Endothelial cell of umbilical vein (primary cell): ENCODE results near the gene KLK2. TPM values are rescaled to one million over a fixed set of nuclear protein-coding genes. Genes with fewer than 3 reads are reported as not detected.

Experiments used
- BruUV-seq: library from RNA; stranded (reverse); fragments of 400-500 nt; replicated peaks from 2 replicates; lab custom pipeline; 2021; lab: Mats Ljungman, UMichigan
- CTCF ChIA-PET: fragments of 300-600, 350-600 bp; sonication (Branson Sonifier 250); formaldehyde crosslinking; loops from one replicate; lab custom pipeline; 2021; ENCODE audit warnings: antibody characterized with exemption, inconsistent platforms; lab: Charles Lee
- POLR2A ChIA-PET: fragments of 300-600, 350-600 bp; sonication (Branson Sonifier 250); formaldehyde crosslinking; loops from one replicate; lab custom pipeline; 2021; ENCODE audit warnings: antibody characterized with exemption, inconsistent platforms; lab: Charles Lee
- DNase-seq: peaks from one replicate; pipeline ENCODE4 v3.0.0-alpha.2; 2011; ENCODE audit warnings: low read depth, low spot score
- FAIRE-seq: peaks from 2 replicates; lab custom pipeline; 2011; peaks lifted over from hg19 to GRCh38; lab: Jason Lieb, UNC
- H2AFZ ChIP-seq: 2 replicates; pipeline ENCODE4 v1.6.0; 2012; ENCODE audit warnings: low read depth, low read length, control low read depth, inconsistent platforms
- H3K27ac ChIP-seq: 2 replicates; pipeline ENCODE4 v1.5.1; 2011; ENCODE audit warnings: low read depth, mild to moderate bottlenecking, control low read depth, low read length, moderate library complexity; ENCODE audit not compliant: insufficient read depth
- H3K27me3 ChIP-seq, 2 experiments: 2 replicates each; pipeline versions ENCODE4 v1.6.0 to v1.6.1; 2011; ENCODE audit warnings: low read length in 2 of 2, mixed read lengths in 1 of 2; ENCODE audit not compliant: control insufficient read depth in 2 of 2, insufficient read depth in 2 of 2
- H3K36me3 ChIP-seq, 2 experiments: 2 replicates in 1 of 2; 3 replicates in 1 of 2; pipeline ENCODE4 v1.5.1; 2011; ENCODE audit warnings: low read length in 2 of 2, mild to moderate bottlenecking in 1 of 2, moderate library complexity in 1 of 2; ENCODE audit not compliant: control insufficient read depth in 2 of 2, insufficient read depth in 2 of 2; ENCODE audit errors: extremely low read depth in 1 of 2
- H3K4me1 ChIP-seq: 3 replicates; pipeline ENCODE4 v1.5.1; 2011; ENCODE audit warnings: mild to moderate bottlenecking, low read length; ENCODE audit not compliant: control insufficient read depth, insufficient read depth; ENCODE audit errors: extremely low read depth
- H3K4me2 ChIP-seq: 2 replicates; pipeline ENCODE4 v1.6.1; 2011; ENCODE audit warnings: low read length, control low read depth, mixed read lengths; ENCODE audit not compliant: insufficient read depth
- H3K4me3 ChIP-seq, 3 experiments: fragments of 200-600 bp in 1 of 3; sonication (generic), shearing (Covaris generic) in 1 of 3; replicated peaks in 1 of 3; 2 replicates each; pipeline ENCODE4 v1.5.1; 2011 to 2016; ENCODE audit warnings: control low read depth in 3 of 3, low read length in 3 of 3, mild to moderate bottlenecking in 2 of 3, inconsistent platforms in 1 of 3, low read depth in 1 of 3, moderate library complexity in 1 of 3; ENCODE audit not compliant: insufficient read depth in 1 of 3
- H3K79me2 ChIP-seq: 2 replicates; pipeline ENCODE4 v1.6.0; 2012; ENCODE audit warnings: low read length, inconsistent platforms; ENCODE audit not compliant: control insufficient read depth, insufficient read depth
- H3K9ac ChIP-seq: replicated peaks from 2 replicates; pipeline ENCODE3; 2011; ENCODE audit warnings: low read length, control low read depth; ENCODE audit not compliant: insufficient read depth; ENCODE audit errors: extremely low read depth
- H3K9me1 ChIP-seq: replicated peaks from 3 replicates; pipeline ENCODE4 v1.6.0; 2011; ENCODE audit warnings: mild to moderate bottlenecking, low read length; ENCODE audit not compliant: control insufficient read depth, insufficient read depth; ENCODE audit errors: extremely low read depth
- H3K9me3 ChIP-seq: replicated peaks from 2 replicates; pipeline ENCODE4 v1.5.1; 2012; ENCODE audit warnings: low read length, inconsistent platforms; ENCODE audit not compliant: control insufficient read depth, insufficient read depth
- H4K20me1 ChIP-seq: replicated peaks from 2 replicates; pipeline ENCODE3; 2011; ENCODE audit warnings: mild to moderate bottlenecking, low read length; ENCODE audit not compliant: control insufficient read depth, insufficient read depth; ENCODE audit errors: extremely low read depth
- CTCF ChIP-seq, 2 donors: IDR thresholded peaks; 1 replicate in 1 of 2; 2 replicates in 1 of 2; pipeline ENCODE4 v1.5.1; 2011; ENCODE audit warnings: low read length in 2 of 2, mild to moderate bottlenecking in 2 of 2, moderate library complexity in 2 of 2, control low read depth in 1 of 2, inconsistent platforms in 1 of 2, low read depth in 1 of 2; ENCODE audit not compliant: insufficient read depth in 1 of 2; ENCODE audit errors: extremely low read depth in 1 of 2
- EZH2 ChIP-seq: IDR thresholded peaks from 2 replicates; pipeline ENCODE4 v1.6.1; 2012; ENCODE audit warnings: borderline replicate concordance, low read depth, mild to moderate bottlenecking, moderate library complexity, low read length, inconsistent platforms; ENCODE audit not compliant: severe bottlenecking
- FOS ChIP-seq: IDR thresholded peaks from 2 replicates; pipeline ENCODE4 v1.6.1; 2011; ENCODE audit warnings: mild to moderate bottlenecking, low read length, moderate library complexity, borderline replicate concordance; ENCODE audit not compliant: insufficient read depth
- GATA2 ChIP-seq: IDR thresholded peaks from 2 replicates; pipeline ENCODE4 v1.7.0; 2011; ENCODE audit warnings: low read depth, mild to moderate bottlenecking, moderate library complexity, mixed read lengths, low read length; ENCODE audit not compliant: insufficient read length, insufficient read depth
- JUN ChIP-seq: IDR thresholded peaks from 2 replicates; pipeline ENCODE4 v1.6.1; 2011; ENCODE audit warnings: borderline replicate concordance, low read depth; ENCODE audit not compliant: insufficient read length, insufficient read depth
- MAX ChIP-seq: IDR thresholded peaks from 2 replicates; pipeline ENCODE4 v1.6.1; 2011; ENCODE audit not compliant: insufficient read depth, insufficient read length
- MYC ChIP-seq: IDR thresholded peaks from one replicate; pipeline ENCODE4 v1.6.1; 2011; ENCODE audit warnings: mild to moderate bottlenecking, low read depth, low read length
- POLR2A ChIP-seq: IDR thresholded peaks from 2 replicates; pipeline ENCODE4 v1.6.1; 2012; ENCODE audit warnings: low read depth, mild to moderate bottlenecking, control low read depth, low read length
- POLR2AphosphoS5 ChIP-seq: IDR thresholded peaks from 2 replicates; pipeline ENCODE4 v1.6.1; 2012; ENCODE audit warnings: low read depth, mild to moderate bottlenecking, control low read depth, low read length, moderate library complexity; ENCODE audit not compliant: insufficient read depth
- dilution Hi-C: fragments of 300-500 bp; cut with MboI; formaldehyde crosslinking; loops from one replicate; pipeline ENCODE4 v1.15.0; 2019; ENCODE audit warnings: low sequenced_read_pairs; ENCODE audit not compliant: extremely low pct_ligation_motif_present
- intact Hi-C: fragments of 100-400 bp; cut with micrococcal nuclease; formaldehyde crosslinking; loops from one replicate; pipeline ENCODE4 v1.10.0; 2022
- polyA plus RNA-seq, 4 experiments: library from polyadenylated mRNA; depleted of rRNA in 3 of 4; stranded (reverse) in 3 of 4; unstranded in 1 of 4; fragments of >200 nt; gene quantifications; 2 replicates each; pipeline versions ENCODE4 v1.2.1 to v1.2.3, GENCODE V29; 2011 to 2012; ENCODE audit warnings: missing spikeins in 1 of 4
- total RNA-seq: library from RNA; stranded (reverse); gene quantifications from 2 replicates; pipeline ENCODE4 v1.2.3, GENCODE V29; 2021

The KLK2 gene
- total and polyA plus RNA-seq, 2 donors (not counting 3 experiments of a cell fraction or from before 2014, with no cell fraction given), result not detected

- no peaks in the 10 kb centered on the region for H4K20me1 ChIP-seq
- no peak overlapping the region for H3K9ac ChIP-seq
- H3K27ac ChIP-seq, result no peak overlapping the region
- no peaks in the 10 kb centered on the region for H3K27me3 ChIP-seq
- BruUV-seq, result no TSS peak
- ChIA-PET POLR2A (no interaction called here), CTCF (no interaction called here)
- intact Hi-C loops (no loop called here), dilution Hi-C loops (no loop called here)
- FAIRE-seq, result no peak
- H3K4me3 ChIP-seq, result no peak overlapping the region
- H3K4me2 ChIP-seq, result no peak overlapping the region
- H3K79me2 ChIP-seq, result no peaks in the 10 kb centered on the region
- H2AFZ ChIP-seq, result no peak overlapping the region
- no peaks in the 10 kb centered on the region for H3K4me1 ChIP-seq
- DNase-seq, result no peak
- H3K36me3 ChIP-seq, result no peaks in the 10 kb centered on the region
- no peaks in the 10 kb centered on the region for H3K9me1 ChIP-seq
- no peak for TF ChIP-seq EZH2
- no peak for TF ChIP-seq MAX
- TF ChIP-seq MYC, result no peak
- TF ChIP-seq CTCF (IDR thresholded peaks at IDR 0.05; ENCODE audit: extremely low read depth in 1 of 2, insufficient read depth in 1 of 2, low read depth in 1 of 2, low read length in 2 of 2), result no peak
- TF ChIP-seq FOS, result no peak
- TF ChIP-seq JUN, result no peak
- no peak for TF ChIP-seq POLR2A
- no peak for TF ChIP-seq POLR2AphosphoS5
- TF ChIP-seq GATA2, result no peak
- H3K9me3 ChIP-seq, result no peaks in the 10 kb centered on the region
Measured at GRCh38 chr19:50891253-50891625, 18.0 kb downstream of the KLK2 start.
